MM.1S (cell line): ENCODE data around the gene EFNA5.

Source experiments
- DNase-seq: peaks from one replicate; pipeline ENCODE4 v3.0.0-alpha.2; 2015
- H2AFZ ChIP-seq: fragments of 300-600 bp; sonication (generic); 2 replicates; pipeline ENCODE4 v1.6.0; 2016; ENCODE audit warnings: antibody characterized with exemption, low read length
- H3F3A ChIP-seq: fragments of 300-600 bp; sonication (generic); 2 replicates; pipeline ENCODE4 v1.6.1; 2016; ENCODE audit warnings: mild to moderate bottlenecking, antibody characterized with exemption, low read length, moderate library complexity, mixed read lengths; ENCODE audit not compliant: insufficient read depth
- H3K27ac ChIP-seq: fragments of 300-600 bp; sonication (generic); 2 replicates; pipeline ENCODE4 v1.5.1; 2016; ENCODE audit warnings: mild to moderate bottlenecking, low read length
- H3K27me3 ChIP-seq: fragments of 300-600 bp; sonication (generic); replicated peaks from 2 replicates; pipeline ENCODE4 v1.6.0; 2016; ENCODE audit warnings: low read length; ENCODE audit not compliant: insufficient read depth
- H3K36me3 ChIP-seq: fragments of 300-600 bp; sonication (generic); replicated peaks from 2 replicates; pipeline ENCODE4 v1.6.1; 2016; ENCODE audit warnings: mild to moderate bottlenecking, low read length, mixed read lengths; ENCODE audit not compliant: insufficient read depth
- H3K4me1 ChIP-seq: fragments of 300-600 bp; sonication (generic); 2 replicates; pipeline ENCODE4 v1.6.1; 2016; ENCODE audit warnings: low read length, mixed read lengths
- H3K4me2 ChIP-seq: fragments of 300-600 bp; sonication (generic); 2 replicates; pipeline ENCODE4 v1.6.0; 2016; ENCODE audit warnings: low read depth, low read length
- H3K4me3 ChIP-seq: fragments of 300-600 bp; sonication (generic); 2 replicates; pipeline ENCODE4 v1.5.1; 2016; ENCODE audit warnings: low read length, mixed read lengths
- H3K79me2 ChIP-seq: fragments of 300-600 bp; sonication (generic); 2 replicates; pipeline ENCODE4 v1.6.1; 2016; ENCODE audit warnings: mixed run types, low read length, mixed read lengths
- H3K9ac ChIP-seq: fragments of 300-600 bp; sonication (generic); 2 replicates; pipeline ENCODE4 v1.6.1; 2016; ENCODE audit warnings: low read length, mixed read lengths
- H3K9me2 ChIP-seq: fragments of 300-600 bp; sonication (generic); replicated peaks from 2 replicates; pipeline ENCODE4 v1.6.1; 2016; ENCODE audit warnings: mild to moderate bottlenecking, low read length, mixed read lengths; ENCODE audit not compliant: insufficient read depth
- H3K9me3 ChIP-seq: fragments of 300-600 bp; sonication (generic); replicated peaks from 2 replicates; pipeline ENCODE4 v1.6.1; 2016; ENCODE audit warnings: mild to moderate bottlenecking, low read length, mixed read lengths; ENCODE audit not compliant: insufficient read depth
- H4K20me1 ChIP-seq: fragments of 300-600 bp; sonication (generic); 2 replicates; pipeline ENCODE4 v1.6.1; 2016; ENCODE audit warnings: mild to moderate bottlenecking, low read length, moderate library complexity, mixed read lengths; ENCODE audit not compliant: insufficient read depth
- EZH2 ChIP-seq: fragments of 300-600 bp; sonication (generic); optimal IDR thresholded peaks from 2 replicates; pipeline ENCODE3; 2017; ENCODE audit warnings: low read depth, mild to moderate bottlenecking, antibody characterized with exemption, low read length, mixed read lengths
- EZH2phosphoT487 ChIP-seq: fragments of 300-600 bp; sonication (generic); IDR thresholded peaks from 2 replicates; pipeline ENCODE4 v1.6.1; 2018; ENCODE audit warnings: antibody characterized with exemption, low read length
- TF ChIP-seq, protein P1 (sequence below): fragments of 300-600 bp; sonication (generic); IDR thresholded peaks from 2 replicates; pipeline ENCODE4 v1.5.1; 2016; ENCODE audit warnings: antibody characterized with exemption, low read length, mixed read lengths

EFNA5 gene

DNA sequence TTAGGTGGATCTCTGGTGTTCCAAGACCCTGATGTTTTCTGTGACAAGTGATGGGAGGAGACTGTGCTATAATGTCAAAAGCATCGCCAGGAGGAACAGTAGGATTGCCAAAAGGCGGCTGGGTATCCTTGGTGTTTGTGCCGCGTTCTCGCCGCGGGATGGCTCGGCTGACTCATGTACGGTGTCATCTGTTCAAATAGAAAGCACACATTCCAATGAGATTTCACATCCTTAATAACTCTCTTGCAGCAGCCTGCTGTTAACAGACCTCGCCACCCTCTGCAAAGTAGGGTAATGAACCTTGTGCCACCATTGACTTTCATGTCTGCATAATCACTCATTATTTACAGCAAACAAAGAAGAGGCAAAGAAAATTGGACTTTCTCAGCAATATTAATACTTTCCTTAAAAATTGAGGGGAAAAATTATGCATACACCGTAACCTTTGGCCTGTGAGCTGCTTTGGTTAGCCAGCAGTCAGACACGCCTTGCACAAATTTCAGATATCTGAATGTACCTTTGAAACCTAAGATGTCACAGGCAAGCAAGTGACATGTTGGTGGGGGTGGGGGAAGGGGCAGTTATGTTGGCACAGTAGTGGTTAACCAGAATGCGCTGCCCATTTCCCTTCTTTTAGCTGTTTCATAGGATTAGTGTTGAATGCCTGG lies 289.4 kb downstream of the EFNA5 start:
- TF ChIP-seq EZH2phosphoT487 (no peak), EZH2 (no peak)
- TF ChIP-seq, protein P1, sequence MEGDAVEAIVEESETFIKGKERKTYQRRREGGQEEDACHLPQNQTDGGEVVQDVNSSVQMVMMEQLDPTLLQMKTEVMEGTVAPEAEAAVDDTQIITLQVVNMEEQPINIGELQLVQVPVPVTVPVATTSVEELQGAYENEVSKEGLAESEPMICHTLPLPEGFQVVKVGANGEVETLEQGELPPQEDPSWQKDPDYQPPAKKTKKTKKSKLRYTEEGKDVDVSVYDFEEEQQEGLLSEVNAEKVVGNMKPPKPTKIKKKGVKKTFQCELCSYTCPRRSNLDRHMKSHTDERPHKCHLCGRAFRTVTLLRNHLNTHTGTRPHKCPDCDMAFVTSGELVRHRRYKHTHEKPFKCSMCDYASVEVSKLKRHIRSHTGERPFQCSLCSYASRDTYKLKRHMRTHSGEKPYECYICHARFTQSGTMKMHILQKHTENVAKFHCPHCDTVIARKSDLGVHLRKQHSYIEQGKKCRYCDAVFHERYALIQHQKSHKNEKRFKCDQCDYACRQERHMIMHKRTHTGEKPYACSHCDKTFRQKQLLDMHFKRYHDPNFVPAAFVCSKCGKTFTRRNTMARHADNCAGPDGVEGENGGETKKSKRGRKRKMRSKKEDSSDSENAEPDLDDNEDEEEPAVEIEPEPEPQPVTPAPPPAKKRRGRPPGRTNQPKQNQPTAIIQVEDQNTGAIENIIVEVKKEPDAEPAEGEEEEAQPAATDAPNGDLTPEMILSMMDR: no peak
- Histone ChIP-seq H3K9ac (no peak overlapping the region), H2AFZ (no peak overlapping the region), H3K36me3 (no peaks in the 10 kb centered on the region), H3K9me3 (no peaks in the 10 kb centered on the region), H3K27ac (no peak overlapping the region), H3K4me2 (no peak overlapping the region), H3K27me3 (no peaks in the 10 kb centered on the region), H3K4me3 (no peak overlapping the region), H4K20me1 (no peaks in the 10 kb centered on the region), H3F3A (no peaks in the 10 kb centered on the region), H3K4me1 (no peaks in the 10 kb centered on the region), H3K9me2 (no peaks in the 10 kb centered on the region), H3K79me2 (no peaks in the 10 kb centered on the region)
- no peak for DNase-seq

DNA sequence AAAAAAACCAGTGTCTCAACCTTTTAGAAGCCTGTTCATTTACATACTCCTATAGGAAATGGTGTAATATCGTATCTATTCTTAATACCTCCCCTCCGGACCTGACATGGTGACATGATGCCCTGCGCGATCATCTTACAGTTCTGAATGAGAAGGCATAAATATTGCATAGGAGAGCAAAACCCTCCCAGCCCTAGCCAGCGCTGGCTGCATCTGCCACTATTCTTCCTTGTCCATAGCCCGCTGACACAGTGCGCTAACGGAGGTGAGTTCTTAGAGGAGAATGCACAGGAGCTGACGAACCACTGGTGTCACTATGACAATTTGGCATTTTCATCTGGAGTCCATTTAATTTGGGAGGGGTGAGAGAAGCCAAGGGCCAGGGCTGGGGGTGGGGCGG lies 290.1 kb downstream of the EFNA5 start:
- Histone ChIP-seq H3K4me1 (no peaks in the 10 kb centered on the region), H3K36me3 (no peaks in the 10 kb centered on the region), H3K9ac (no peak overlapping the region), H4K20me1 (no peaks in the 10 kb centered on the region), H3K4me2 (no peak overlapping the region), H3K27me3 (no peaks in the 10 kb centered on the region), H3K9me2 (no peaks in the 10 kb centered on the region), H3K9me3 (no peaks in the 10 kb centered on the region), H3K4me3 (no peak overlapping the region), H3K79me2 (no peaks in the 10 kb centered on the region), H3K27ac (no peak overlapping the region), H3F3A (no peaks in the 10 kb centered on the region), H2AFZ (no peak overlapping the region)
- TF ChIP-seq, protein P1: no peak
- TF ChIP-seq EZH2phosphoT487 (no peak), EZH2 (no peak)
- no peak for DNase-seq

DNA sequence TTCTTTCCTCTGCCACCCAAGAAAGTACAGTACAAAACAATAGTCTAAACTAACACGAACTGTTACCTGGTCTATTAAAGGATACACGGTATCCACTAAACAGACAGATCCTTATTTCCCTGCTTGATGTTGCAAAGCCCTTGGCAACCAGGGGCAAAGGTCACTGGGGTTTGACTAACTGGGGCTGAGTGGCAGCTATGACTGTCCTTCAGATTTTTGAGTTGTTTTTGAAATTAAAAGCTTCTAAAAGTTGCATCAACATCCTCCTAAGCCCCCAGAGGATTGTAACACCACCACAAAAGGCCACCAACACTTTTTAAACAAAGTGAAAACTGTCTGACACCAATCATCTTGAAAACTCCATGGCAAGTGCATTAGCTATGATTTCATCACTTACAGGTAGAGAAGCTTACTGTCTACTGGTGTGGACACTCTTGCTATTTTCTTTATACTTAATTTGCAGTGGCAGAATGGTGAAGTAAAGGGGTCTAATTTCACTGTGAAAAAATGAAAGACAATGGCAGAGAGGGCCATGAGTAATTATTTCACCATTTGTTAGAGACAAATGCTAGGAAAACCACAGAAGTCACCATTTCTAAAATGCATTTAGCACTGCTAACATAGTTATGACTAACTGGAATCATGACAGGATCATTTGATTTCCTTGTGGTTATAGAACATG lies 292.4 kb downstream of the EFNA5 start:
- Histone ChIP-seq H3K27ac (no peak overlapping the region), H2AFZ (no peak overlapping the region), H4K20me1 (no peaks in the 10 kb centered on the region), H3K79me2 (no peaks in the 10 kb centered on the region), H3K27me3 (no peaks in the 10 kb centered on the region), H3K9ac (no peak overlapping the region), H3K4me2 (no peak overlapping the region), H3K9me3 (no peaks in the 10 kb centered on the region), H3K36me3 (no peaks in the 10 kb centered on the region), H3F3A (no peaks in the 10 kb centered on the region), H3K9me2 (no peaks in the 10 kb centered on the region), H3K4me1 (peaks cover 5% of the 10 kb centered on the region), H3K4me3 (no peak overlapping the region)
- no peak for DNase-seq
- TF ChIP-seq, protein P1: no peak
- TF ChIP-seq EZH2phosphoT487 (no peak), EZH2 (no peak)
